WTC11 (cell line): Measurements from ENCODE around the gene ELFN1. TPM values are rescaled to one million over a fixed set of nuclear protein-coding genes. Genes with fewer than 3 reads are reported as not detected.

Source experiments
- ATAC-seq: fragments of 200-7000 bp; cut with Tn5 transposase; 2 replicates; pipeline ENCODE4 v1.10.0; 2021; ENCODE audit warnings: mild to moderate bottlenecking, moderate library complexity
- CTCF ChIA-PET: fragments of 300-600 bp; sonication (Branson Sonifier 250); formaldehyde crosslinking; loops from one replicate; lab custom pipeline; 2021; ENCODE audit warnings: antibody characterized with exemption; lab: Charles Lee
- POLR2A ChIA-PET: fragments of 350-600 bp; sonication (Branson Sonifier 250); formaldehyde crosslinking; loops from one replicate; lab custom pipeline; 2021; ENCODE audit warnings: antibody characterized with exemption; lab: Charles Lee
- DNase-seq: peaks from one replicate; pipeline ENCODE4 v3.0.0; 2021; ENCODE audit warnings: low spot score
- H3K27ac Mint-ChIP-seq: 2 replicates; pipeline ENCODE4 v1.8.0; 2021; ENCODE audit warnings: mixed read lengths
- H3K27me3 Mint-ChIP-seq: 2 replicates; pipeline ENCODE4 v1.8.0; 2021; ENCODE audit warnings: low read depth, mild to moderate bottlenecking, moderate library complexity, mixed read lengths
- H3K36me3 Mint-ChIP-seq: 2 replicates; pipeline ENCODE4 v1.8.0; 2021; ENCODE audit warnings: mixed read lengths
- H3K4me1 Mint-ChIP-seq: 2 replicates; pipeline ENCODE4 v1.8.0; 2022; ENCODE audit warnings: mixed read lengths
- H3K4me3 Mint-ChIP-seq: 2 replicates; pipeline ENCODE4 v1.8.0; 2021; ENCODE audit warnings: mild to moderate bottlenecking, moderate library complexity, mixed read lengths
- H3K9me3 Mint-ChIP-seq: 2 replicates; pipeline ENCODE4 v1.8.0; 2021; ENCODE audit warnings: mixed read lengths
- ATF1 ChIP-seq: sonication (generic); formaldehyde crosslinking; IDR thresholded peaks from 2 replicates; pipeline ENCODE4 v1.8.1; 2023; ENCODE audit warnings: mild to moderate bottlenecking, moderate library complexity, missing genetic modification reagents
- ATF6 ChIP-seq: sonication (generic); formaldehyde crosslinking; IDR thresholded peaks from 2 replicates; pipeline ENCODE4 v1.8.1; 2023; ENCODE audit warnings: mild to moderate bottlenecking, missing genetic modification reagents
- CREM ChIP-seq: sonication (generic); formaldehyde crosslinking; IDR thresholded peaks from 2 replicates; pipeline ENCODE4 v1.8.1; 2022; ENCODE audit warnings: mild to moderate bottlenecking, missing genetic modification reagents, moderate library complexity
- ELF4 ChIP-seq: sonication (generic); formaldehyde crosslinking; IDR thresholded peaks from 2 replicates; pipeline ENCODE4 v1.8.1; 2022; ENCODE audit warnings: low read depth, mild to moderate bottlenecking, moderate library complexity, missing genetic modification reagents
- EMX1 ChIP-seq: fragments of 250-450 bp; sonication (Bioruptor Pico); IDR thresholded peaks from 2 replicates; pipeline ENCODE4 v1.8.0; 2021; ENCODE audit warnings: mild to moderate bottlenecking
- GRHL2 ChIP-seq: fragments of 250-450 bp; sonication (Bioruptor Pico); IDR thresholded peaks from 2 replicates; pipeline ENCODE4 v1.8.0; 2022; ENCODE audit warnings: mild to moderate bottlenecking, moderate library complexity; ENCODE audit not compliant: insufficient replicate concordance, severe bottlenecking
- JUN ChIP-seq: sonication (generic); formaldehyde crosslinking; IDR thresholded peaks from 2 replicates; pipeline ENCODE4 v1.8.0; 2023; ENCODE audit warnings: mild to moderate bottlenecking, missing genetic modification reagents
- NFYB ChIP-seq: sonication (generic); formaldehyde crosslinking; conservative IDR thresholded peaks from 2 replicates; pipeline ENCODE4 v1.8.0; 2022; ENCODE audit warnings: low read depth, missing genetic modification reagents
- TCF7 ChIP-seq: sonication (generic); formaldehyde crosslinking; IDR thresholded peaks from 2 replicates; pipeline ENCODE4 v1.8.0; 2022; ENCODE audit warnings: mild to moderate bottlenecking, low read depth, missing genetic modification reagents, moderate library complexity
- USF1 ChIP-seq: sonication (generic); formaldehyde crosslinking; IDR thresholded peaks from 2 replicates; pipeline ENCODE4 v1.8.0; 2022; ENCODE audit warnings: mild to moderate bottlenecking, missing genetic modification reagents
- USF2 ChIP-seq: sonication (generic); formaldehyde crosslinking; IDR thresholded peaks from 2 replicates; pipeline ENCODE4 v1.8.1; 2023; ENCODE audit warnings: mild to moderate bottlenecking, missing genetic modification reagents, moderate library complexity
- ZNF121 ChIP-seq: sonication (generic); formaldehyde crosslinking; IDR thresholded peaks from 2 replicates; pipeline ENCODE4 v1.8.0; 2023; ENCODE audit warnings: missing genetic modification reagents
- ZNF219 ChIP-seq: sonication (generic); formaldehyde crosslinking; IDR thresholded peaks from 2 replicates; pipeline ENCODE4 v1.8.0; 2023; ENCODE audit warnings: missing genetic modification reagents, mild to moderate bottlenecking, borderline replicate concordance
- ZNF232 ChIP-seq: sonication (generic); formaldehyde crosslinking; IDR thresholded peaks from 2 replicates; pipeline ENCODE4 v1.8.0; 2022; ENCODE audit warnings: mild to moderate bottlenecking, missing genetic modification reagents
- ZNF263 ChIP-seq: sonication (generic); formaldehyde crosslinking; IDR thresholded peaks from 2 replicates; pipeline ENCODE4 v1.8.1; 2022; ENCODE audit warnings: low read depth, mild to moderate bottlenecking, moderate library complexity, missing genetic modification reagents
- ZNF317 ChIP-seq: sonication (generic); formaldehyde crosslinking; IDR thresholded peaks from 2 replicates; pipeline ENCODE4 v1.8.1; 2023; ENCODE audit warnings: low read depth, mild to moderate bottlenecking, moderate library complexity, missing genetic modification reagents, borderline replicate concordance
- ZNF425 ChIP-seq: fragments of 250-450 bp; sonication (Bioruptor Pico); conservative IDR thresholded peaks from 2 replicates; pipeline ENCODE4 v1.9.0; 2021; ENCODE audit warnings: mild to moderate bottlenecking
- total RNA-seq: library from RNA; stranded (reverse); gene quantifications from 3 replicates; pipeline ENCODE4 v1.2.3, GENCODE V29; 2021
- TF ChIP-seq, protein P1 (sequence below): sonication (generic); formaldehyde crosslinking; conservative IDR thresholded peaks from 2 replicates; pipeline ENCODE4 v1.8.1; 2022; ENCODE audit warnings: mild to moderate bottlenecking, missing genetic modification reagents
- TF ChIP-seq, protein P2 (sequence below): sonication (generic); formaldehyde crosslinking; IDR thresholded peaks from 2 replicates; pipeline ENCODE4 v1.8.1; 2022; ENCODE audit warnings: mild to moderate bottlenecking, missing genetic modification reagents, moderate library complexity, borderline replicate concordance

The ELFN1 gene
- total RNA-seq, 1 experiment from 2014 or later = 4.6 TPM

- Mint-ChIP-seq H3K9me3 (peaks cover 13% of the 10 kb centered on the region; the same call in 1 of the 2 replicates), H3K27ac (no peak overlapping the region)
- TF ChIP-seq, protein P1, sequence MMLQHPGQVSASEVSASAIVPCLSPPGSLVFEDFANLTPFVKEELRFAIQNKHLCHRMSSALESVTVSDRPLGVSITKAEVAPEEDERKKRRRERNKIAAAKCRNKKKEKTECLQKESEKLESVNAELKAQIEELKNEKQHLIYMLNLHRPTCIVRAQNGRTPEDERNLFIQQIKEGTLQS (CRISPR knock-in tag) = no peak
- no peak for TF ChIP-seq ZNF219 (CRISPR knock-in tag)
- TF ChIP-seq, protein P2, sequence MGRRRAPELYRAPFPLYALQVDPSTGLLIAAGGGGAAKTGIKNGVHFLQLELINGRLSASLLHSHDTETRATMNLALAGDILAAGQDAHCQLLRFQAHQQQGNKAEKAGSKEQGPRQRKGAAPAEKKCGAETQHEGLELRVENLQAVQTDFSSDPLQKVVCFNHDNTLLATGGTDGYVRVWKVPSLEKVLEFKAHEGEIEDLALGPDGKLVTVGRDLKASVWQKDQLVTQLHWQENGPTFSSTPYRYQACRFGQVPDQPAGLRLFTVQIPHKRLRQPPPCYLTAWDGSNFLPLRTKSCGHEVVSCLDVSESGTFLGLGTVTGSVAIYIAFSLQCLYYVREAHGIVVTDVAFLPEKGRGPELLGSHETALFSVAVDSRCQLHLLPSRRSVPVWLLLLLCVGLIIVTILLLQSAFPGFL = no peak
- no peak for TF ChIP-seq ELF4 (CRISPR knock-in tag)
- TF ChIP-seq NFYB = no peak
- no peak for TF ChIP-seq USF2 (CRISPR knock-in tag)
- TF ChIP-seq JUN (CRISPR knock-in tag) = no peak
- TF ChIP-seq TCF7 = no peak
- TF ChIP-seq EMX1 (CRISPR knock-in tag) = no peak
- TF ChIP-seq ZNF317 (CRISPR knock-in tag) = no peak
- no peak for TF ChIP-seq ZNF232 (CRISPR knock-in tag)
- TF ChIP-seq ZNF121 (CRISPR knock-in tag) = no peak
- TF ChIP-seq ATF1 = no peak
- TF ChIP-seq, all 79 proteins: peak for 0
- ChIA-PET CTCF (interaction anchor here (0.6 kb wide), 1 partner anchor 97 kb away, joined by 3 read pairs; no protein-coding TSS in a partner anchor), POLR2A (no interaction called here)
- peaks cover 46% of the 10 kb centered on the region for H3K27me3 Mint-ChIP-seq
- no peaks in the 10 kb centered on the region for H3K36me3 Mint-ChIP-seq
- ATAC-seq (no peak), DNase-seq (no peak)
- no peak overlapping the region for H3K4me3 Mint-ChIP-seq
- H3K4me1 Mint-ChIP-seq = peaks cover 4% of the 10 kb centered on the region
These were observed 8.6 kb upstream of the ELFN1 start for GRCh38 chr7:1661461-1661860.

DNA sequence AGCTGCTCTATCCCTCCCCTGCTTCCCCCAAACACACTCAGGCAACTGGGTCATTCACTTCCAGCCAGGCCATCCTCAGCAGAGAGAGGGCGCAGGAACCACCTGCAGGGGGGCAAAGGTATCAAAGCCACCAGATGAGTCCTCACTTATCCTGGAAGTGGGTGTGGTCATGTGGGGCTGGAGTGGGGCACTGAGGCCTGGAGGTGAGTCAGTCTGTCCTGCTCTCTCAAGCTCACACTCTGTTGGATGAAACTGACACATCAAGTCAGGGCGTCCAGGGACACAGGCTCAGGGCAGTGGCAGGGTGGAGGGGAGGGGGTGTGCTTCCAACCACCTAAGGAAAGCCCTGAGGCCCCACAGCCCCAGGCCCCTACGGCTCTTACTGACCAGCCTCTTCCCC lies 8.0 kb upstream of the ELFN1 start:
- ChIA-PET POLR2A (no interaction called here), CTCF (interaction anchor here (0.6 kb wide), 1 partner anchor 97 kb away, joined by 3 read pairs; no protein-coding TSS in a partner anchor)
- Mint-ChIP-seq H3K36me3 (no peaks in the 10 kb centered on the region), H3K27me3 (peaks cover 51% of the 10 kb centered on the region), H3K27ac (no peak overlapping the region), H3K4me1 (peaks cover 4% of the 10 kb centered on the region), H3K4me3 (no peak overlapping the region), H3K9me3 (peaks cover 13% of the 10 kb centered on the region; the same call in 1 of the 2 replicates)
- ATAC-seq (no peak), DNase-seq (peak; percentile 10)
- no peak for TF ChIP-seq CREM (CRISPR knock-in tag)
- TF ChIP-seq EMX1 (CRISPR knock-in tag) = no peak
- no peak for TF ChIP-seq ZNF425 (CRISPR knock-in tag)
- no peak for TF ChIP-seq GRHL2
- no peak for TF ChIP-seq USF1
- no peak for TF ChIP-seq ATF6 (CRISPR knock-in tag)
- no peak for TF ChIP-seq ZNF263 (CRISPR knock-in tag)
